Dermis microvascular lymphatic vessel endothelial cell (primary cell): ENCODE measurements around the gene ATP2A3. TPM values are rescaled to one million over a fixed set of nuclear protein-coding genes. Genes with fewer than 3 reads are reported as not detected.
"Not testable (repeated sequence)": the region's sequence is repeated elsewhere in the genome, so short reads cannot be mapped to it uniquely, and the experiment has no call there.

Experiments
- DNase-seq, 2 donors: peaks; one replicate each; pipeline versions ENCODE4 v3.0.0 to v3.0.0-alpha.2; 2010; ENCODE audit warnings: low read depth in 2 of 2
- total RNA-seq: library from RNA; depleted of rRNA; stranded (reverse); fragments of >200 nt; gene quantifications from 2 replicates; pipeline ENCODE4 v1.2.1, GENCODE V29; 2014

The ATP2A3 gene
- total RNA-seq, 1 donor from 2014 or later = not detected

DNA sequence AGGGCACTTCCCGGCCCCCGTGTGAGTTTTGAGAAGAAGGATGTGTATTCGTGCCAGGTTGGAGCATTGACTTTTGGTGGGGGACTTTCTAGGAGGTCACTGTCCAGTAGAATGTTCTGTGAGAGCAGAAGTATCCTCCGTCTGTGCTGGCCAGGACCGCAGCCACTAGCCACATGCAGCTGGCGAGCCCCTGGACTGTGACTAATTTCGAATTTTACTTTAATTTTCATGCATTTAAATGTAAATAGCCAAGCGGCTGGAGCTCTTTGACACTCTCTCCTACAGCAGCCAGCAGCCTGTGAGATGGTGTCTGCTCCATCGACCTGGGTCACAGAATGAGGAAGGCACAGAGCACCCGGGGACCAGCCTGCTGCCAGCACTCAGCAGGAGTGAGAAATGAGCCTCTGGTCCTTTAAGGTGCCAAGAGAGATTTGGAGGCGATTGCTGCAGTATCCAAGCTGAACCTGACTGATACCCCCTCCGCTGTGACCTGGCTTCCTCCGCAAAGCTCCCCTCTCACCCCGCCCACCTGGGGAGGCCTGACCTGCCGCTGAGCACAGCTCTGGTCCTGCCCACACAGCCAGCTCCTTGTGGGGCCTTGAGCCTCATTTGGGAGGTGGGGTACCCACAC lies 7.8 kb downstream of the ATP2A3 start:
- no peak for DNase-seq

DNA sequence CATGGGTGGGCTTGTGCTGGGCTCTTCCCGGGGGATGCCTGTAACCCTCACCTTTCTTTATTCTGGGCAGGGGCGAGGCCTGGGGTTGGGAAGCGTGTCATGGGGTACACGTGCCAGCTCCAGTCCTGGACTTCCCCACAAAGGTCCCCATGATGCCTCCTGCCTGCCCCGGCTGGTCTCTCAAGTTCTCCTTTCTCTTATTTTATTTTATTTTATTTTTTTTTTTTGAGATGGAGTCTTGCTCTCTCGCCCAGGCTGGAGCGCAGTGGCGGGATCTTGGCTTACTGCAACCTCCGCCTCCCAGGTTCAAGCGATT lies 8.6 kb downstream of the ATP2A3 start:
- DNase-seq = no peak

DNA sequence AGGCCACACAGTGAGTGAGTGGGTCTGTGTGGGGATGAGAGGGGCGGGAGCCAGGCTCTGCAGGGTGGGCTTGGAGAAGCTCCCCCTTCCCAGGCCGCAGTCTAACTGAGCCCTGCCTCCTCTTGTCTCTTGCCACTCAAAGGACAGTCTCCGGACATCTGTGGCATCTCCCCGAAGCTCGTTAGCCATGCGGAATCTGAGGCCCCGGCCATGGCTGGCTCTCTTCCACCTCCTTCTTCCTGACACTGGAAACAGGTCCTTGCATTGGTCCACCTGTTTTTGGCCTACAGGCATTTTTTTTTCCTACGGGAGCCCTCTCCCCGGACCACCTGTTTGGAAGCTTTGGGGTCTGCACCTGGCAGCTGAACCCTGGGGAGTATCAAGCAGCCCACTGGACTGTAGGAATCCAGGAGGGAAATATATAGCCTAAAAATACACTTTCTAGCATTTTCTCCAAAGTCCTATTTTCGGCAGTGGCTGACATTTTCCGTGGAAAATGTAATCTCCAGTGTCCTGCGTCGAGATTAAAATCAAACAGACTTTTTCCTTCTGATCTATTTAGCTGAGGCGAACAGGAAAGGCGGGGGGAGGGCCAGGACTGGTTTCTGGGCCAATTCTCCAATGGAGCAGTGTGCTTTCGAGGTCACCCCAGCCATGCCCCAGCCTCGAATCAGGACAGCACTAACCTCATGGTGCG lies 9.1 kb downstream of the ATP2A3 start:
- peak in 1 of 2 donors; percentile 17 for DNase-seq

DNA sequence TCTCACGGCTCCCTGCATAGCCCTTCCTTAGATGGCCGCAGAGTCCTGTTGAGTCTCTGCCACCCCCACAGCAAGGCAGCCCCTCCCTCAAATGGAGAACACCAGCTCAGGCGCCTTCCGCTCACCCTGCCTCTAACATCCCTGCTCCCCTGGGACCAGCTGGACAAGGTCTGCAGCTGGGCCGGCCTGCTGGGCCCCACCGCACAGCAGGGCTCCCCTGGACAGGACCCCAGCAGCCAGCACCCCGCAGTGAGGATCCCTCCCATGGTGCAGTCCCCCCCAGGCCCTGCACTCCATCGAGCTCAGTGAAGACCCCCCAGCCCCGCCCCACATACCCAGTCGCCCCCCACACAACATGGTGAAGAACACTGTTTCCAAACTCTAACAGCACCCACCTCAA lies 10.2 kb downstream of the ATP2A3 start:
- no peak for DNase-seq

DNA sequence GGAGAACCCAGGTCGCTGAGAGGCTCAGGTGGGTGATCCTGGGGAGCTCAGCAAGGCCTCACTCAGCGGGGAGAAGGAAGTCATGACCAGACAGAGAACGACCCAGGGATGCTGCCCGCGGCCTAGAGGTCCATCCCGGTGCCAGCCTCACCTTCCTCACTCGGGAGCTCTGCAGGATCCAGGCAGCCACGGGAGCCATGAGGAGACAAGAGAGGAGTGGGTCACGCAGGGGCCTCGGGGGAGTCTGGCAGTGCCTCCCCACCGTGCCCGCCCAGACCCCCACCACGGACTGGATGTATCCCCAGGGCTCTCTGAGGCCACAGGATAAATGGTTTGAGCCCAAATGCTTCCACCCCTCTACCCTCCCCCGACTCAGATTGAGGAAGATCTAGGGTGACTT lies 10.7 kb downstream of the ATP2A3 start:
- DNase-seq = no peak

DNA sequence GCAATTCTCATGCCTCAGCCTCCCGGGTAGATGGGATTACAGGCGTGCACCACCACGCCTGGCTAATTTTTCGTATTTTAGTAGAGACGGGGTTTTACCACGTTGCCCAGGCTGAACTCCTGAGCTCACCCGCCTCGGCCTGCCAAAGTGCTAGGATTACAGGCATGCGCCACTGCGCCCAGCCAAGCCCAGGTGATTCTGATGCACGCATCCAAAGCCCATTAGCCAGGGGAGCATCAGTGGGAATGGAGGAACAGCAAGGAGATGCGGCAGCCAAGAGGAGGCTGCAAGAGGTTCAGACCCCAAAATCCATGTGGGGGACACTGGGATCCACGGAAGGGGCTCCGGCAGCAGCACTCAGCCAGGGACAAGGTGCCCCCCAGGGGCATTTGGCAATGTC lies 12.1 kb downstream of the ATP2A3 start:
- no peak for DNase-seq

DNA sequence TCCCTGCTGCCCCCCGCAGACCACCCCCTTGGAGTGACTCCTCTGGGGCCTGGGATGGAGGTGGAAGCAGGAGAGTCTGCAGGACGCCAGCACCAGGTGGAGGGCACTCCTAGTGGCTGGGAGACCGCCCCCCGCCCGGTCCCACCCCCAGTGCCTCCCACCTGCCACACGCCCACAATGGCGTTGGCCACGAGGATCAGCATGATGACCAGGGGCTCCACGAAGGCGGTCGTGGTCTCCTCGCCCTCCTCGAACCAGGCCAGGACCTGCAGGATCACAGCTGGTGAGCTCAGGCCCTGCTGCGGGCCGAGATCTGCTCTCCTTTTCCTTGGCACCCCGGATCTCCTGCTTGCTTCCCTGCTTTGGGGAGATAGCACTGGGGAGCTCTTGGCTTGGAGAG lies 12.8 kb downstream of the ATP2A3 start:
- no peak for DNase-seq

DNA sequence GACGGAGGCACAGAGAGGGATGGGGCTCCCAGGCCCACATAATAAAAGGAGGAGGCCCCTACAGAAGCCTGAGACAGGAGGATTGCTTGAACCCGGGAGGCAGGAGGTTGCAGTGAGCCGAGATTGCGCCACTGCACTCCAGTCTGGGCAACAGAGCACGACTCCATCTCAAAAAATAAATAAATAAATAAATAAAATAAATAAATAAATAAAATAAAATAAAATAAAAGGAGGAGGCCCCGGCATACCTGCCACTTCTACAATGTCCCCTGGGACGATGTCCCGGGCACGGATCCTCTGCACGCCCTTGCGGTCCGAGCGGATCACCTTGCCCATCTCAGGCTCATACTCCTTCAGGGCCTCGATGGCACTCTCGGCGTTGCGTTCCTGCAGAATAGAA lies 13.2 kb downstream of the ATP2A3 start:
- no peak for DNase-seq

DNA sequence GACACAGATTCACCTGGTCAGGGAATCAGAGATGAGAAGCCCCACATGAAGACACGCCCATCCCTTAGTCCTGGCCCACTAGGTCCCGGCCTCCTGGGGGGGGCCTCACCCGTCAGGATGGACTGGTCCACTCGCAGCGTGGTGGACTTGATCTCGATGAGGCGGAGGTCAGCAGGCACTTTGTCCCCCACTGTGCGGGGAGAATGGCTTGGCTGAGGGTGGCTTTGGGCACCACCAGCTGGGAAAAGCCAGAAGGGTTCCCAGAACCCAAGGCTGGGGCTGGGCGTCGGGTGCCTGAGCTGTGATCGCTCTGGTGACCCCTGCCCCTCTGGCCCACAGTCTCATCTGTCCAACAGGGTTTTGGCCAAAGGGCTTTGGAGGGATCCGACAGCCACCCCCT lies 13.7 kb downstream of the ATP2A3 start:
- no peak for DNase-seq

DNA sequence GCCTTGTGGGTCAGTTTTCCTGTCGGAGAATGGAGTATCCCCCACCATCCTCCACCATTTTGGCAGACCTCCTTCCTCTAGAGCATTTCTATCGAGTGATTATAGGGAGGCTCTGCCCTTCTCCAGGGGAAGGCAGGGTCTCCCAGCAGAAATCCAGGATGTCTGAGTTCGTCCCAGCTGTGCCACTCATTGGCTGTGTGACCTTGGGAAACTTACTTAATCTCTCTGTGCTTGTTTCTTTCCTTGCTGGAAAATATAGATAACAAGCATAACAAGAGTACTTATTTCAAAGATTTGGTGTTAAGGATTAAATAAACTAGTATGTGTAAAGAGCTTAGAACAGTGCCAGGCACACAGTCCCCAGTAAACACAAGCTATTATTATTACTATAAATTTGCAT lies 14.8 kb downstream of the ATP2A3 start:
- DNase-seq = no peak

DNA sequence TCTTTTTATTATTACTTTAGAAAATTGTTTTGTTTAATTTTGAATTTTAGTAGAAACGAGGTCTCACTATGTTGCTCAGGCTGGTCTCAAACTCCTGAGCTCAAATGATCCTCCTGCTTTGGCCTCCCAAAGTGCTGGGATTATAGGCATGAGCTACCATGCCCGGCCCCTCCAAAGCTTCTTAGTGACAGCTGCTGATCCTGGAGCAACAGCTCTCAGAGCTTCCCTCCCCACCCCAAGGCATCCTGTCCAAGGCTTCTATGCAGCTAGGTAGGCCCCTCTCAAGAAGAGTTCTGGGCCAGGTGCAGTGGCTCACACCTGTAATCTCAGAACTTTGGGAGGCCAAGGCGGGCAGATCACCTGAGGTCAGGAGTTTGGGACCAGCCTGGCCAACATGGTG lies 15.7 kb downstream of the ATP2A3 start:
- not testable (repeated sequence) for DNase-seq

DNA sequence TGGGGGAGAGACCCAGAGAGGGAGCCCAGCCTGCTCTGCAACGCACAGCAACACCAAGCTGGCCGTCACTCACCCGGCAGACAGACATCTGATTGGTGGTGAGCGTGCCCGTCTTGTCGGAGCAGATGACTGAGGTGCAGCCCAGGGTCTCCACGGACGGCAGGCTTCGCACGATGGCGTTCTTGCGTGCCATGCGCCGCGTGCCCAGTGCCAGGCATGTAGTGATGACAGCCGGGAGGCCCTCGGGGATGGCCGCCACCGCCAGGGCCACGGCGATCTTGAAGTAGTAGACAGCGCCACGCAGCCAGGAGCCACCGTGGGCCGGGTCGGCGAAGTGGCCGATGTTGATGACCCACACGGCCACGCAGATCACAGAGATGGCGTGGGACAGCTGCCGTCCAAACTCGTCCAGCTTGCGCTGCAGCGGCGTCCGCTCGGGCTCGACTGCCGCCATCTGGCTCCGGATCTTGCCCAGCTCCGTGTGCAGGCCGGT lies 16.9 kb downstream of the ATP2A3 start:
- DNase-seq = no peak

DNA sequence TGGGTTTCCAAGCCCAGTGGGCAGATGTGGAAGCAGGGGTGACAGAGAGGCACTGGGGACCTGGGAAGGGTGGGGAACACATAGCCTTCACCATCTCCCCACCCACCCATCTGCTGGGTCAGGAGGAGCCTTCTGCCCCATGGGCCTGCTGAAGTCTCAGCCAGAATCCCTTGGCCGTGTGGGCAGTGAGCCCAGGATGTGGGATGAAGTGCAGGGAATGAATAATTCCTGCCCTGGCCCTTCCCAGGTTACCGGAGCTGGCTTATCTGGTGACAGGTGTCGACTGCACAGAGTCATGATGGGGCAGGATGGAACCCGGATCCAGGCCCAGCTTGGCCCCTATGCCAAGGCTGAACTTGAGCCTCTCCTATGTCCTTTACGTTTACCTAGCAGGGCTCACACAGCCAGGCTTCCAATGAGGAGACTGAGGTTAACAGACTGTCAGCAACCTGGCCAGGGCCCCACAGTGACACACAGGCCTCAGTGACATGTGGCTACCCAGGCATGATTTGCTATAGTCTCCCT lies 17.5 kb downstream of the ATP2A3 start:
- DNase-seq = no peak

DNA sequence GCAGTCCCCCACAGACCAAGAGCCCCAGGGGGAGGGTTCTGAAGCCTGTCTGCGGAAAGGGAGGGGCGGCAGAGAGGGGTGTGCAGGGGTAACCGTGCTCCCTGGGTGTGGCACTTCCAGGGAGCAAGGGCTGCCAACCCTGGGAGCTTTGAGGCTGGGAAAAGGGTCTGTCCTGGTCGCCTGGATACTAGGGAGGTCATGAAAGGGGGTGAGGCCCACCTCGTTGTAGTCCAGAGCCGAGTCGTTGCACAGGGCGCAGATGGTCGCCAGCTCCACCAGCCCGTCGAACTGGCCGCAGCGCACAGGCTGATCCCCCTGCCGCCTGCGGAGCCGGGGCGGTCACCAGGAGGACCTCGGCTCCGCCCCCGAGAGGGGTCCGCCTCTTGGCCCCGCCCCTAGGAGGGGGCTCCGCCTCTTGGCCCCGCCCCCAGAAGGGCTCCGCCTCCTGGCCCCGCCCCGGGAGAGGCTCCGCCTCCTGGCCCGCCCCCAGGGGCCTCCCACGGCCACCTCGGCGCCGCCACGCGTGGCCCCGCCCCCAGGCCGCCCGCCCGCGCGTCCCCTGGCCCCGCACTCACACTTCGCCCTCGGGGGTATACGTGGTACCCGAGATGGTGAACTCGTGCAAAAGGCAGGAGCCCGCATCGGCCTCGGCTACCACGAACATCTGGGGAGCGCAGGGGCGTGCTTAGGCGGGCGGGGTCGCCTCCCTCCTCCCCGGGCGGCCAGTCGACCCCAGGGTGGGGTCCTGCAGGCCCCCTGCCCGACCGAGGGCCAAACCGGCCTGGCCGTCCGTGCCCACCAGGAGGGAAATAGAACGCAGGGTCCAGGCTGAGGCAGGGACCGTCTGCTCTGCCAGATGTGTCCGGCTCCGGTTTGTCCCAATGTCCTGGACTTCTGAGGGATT lies 19.5 kb downstream of the ATP2A3 start:
- DNase-seq = peak; percentile 21 to 77

DNA sequence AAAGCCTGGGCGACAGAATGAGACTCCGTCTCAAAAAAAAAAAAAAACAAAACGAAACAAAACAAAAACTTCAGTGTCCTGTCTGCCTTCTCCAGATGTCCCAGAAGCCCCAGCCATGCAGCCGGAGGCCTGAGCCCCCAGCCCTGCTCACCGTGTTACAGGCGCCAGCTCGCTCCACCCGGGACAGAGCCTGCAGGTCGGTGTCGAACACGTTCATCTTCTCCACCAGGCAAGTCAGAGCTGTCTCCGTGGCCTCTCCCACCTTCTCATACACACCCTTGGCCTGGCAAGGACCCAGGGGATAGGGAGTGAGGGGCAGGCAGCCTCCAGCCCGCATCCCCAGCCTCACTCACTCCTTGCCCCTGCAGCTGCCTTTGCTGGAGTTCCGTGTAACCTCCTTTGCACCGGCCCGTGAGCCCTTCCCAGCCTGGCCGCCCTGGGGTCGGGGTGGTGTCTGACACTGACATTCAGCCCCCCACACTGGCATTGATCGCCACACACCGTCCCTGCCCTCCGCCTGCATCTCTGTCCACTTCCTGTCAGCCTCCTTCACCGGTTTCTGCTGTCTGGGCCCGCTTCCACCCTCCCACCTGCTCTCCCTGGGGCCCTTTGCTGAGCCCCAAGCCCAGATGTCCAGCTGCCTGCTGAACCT lies 20.9 kb downstream of the ATP2A3 start:
- DNase-seq = no peak

DNA sequence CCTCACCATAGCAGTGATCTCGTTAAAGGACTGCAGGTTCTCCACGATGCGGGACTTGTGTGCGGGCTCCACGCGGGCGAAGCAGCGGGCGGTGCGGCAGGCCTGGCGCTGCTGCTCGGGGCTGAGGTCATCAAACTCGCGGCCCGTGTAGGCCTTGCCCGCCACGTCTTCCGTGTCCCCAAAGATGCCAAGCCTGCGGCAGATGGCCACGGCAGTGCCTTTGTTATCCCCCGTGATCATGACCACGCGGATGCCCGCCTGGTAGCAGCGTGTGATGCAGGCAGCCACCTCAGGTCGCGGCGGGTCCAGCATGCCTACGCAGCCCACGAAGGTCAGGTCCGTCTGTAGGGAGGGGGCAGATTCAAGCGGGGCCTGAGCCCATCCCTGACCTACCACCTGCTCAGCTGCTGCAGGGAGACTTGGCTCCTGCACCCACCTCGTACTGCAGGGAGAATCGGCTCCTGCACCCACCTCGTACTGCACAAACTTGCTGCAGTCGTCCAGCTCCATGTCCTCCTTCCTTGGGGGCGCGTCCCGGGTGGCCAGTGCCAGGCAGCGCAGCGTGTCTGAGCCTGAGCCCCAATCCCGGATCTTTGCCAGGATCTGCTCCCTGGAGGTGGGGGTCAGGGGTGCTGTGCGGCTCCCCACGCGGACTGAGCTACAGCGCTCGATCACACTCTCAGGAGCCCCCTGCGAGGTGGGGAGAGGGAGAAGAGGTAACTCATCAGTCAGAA lies 23.1 kb downstream of the ATP2A3 start:
- no peak for DNase-seq

DNA sequence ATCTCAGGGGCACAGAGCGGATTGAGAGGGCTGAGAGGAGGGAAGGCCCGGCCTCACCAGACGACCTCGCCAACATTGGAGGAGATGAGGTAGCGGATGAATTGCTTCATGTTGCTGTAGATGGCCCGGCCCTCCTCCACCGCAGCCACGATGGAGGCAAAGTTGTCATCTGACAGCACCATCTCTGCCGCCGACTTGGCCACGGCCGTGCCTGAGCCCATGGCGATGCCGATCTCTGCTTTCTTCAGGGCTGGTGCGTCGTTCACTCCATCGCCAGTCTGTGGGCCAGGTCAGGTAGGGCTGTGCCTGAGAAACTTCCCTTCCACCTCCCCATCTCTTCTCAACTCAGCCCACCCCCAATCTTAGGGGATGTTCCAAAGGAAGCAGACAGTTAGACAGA lies 26.9 kb downstream of the ATP2A3 start:
- no peak for DNase-seq

DNA sequence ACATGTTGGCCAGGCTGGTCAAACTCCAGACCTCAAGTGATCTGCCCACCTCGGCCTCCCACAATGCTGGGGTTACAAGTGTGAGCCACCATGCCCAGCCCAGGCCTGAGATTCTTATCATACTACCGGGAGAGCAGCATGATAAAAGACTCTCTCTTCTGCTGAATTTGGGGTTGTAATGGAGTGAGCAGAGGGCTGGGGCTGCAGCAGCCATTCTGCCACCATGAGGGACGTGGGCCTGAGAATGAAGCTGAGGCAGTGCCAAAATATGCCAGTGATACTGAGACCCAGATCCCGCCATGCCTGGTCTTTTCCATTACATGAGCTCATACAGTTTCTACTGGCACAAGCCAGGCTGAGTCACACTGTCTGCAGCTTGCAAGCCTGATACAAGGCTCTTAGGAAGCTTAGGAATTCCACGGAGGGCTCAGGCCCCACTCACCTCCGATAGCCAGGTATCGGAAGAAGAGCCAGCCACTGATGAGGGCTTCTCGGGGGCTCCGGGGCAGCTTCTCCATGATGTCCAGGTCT lies 28.3 kb downstream of the ATP2A3 start:
- peak in 1 of 2 donors; percentile 40 for DNase-seq

DNA sequence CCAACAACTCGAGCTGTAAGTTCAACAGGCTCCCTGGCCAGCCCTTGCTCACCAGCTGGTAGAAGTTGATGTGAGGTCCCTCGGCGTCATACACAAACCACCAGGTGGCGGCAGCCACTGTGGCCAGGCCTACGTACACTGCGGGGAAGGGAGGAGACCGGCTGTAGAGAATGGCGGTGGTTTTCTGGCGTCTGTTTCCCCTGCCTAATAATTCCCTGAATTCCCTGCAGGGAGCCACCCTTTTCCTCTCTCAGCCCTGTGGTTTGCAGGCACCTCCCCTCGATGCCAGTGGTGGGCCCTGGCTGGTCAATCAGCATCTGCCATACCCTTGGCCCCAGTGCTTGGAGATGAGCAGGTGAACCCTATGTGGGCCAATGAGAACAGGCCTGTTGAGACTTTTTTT lies 29.1 kb downstream of the ATP2A3 start:
- peak; percentile 75 to 86 for DNase-seq

DNA sequence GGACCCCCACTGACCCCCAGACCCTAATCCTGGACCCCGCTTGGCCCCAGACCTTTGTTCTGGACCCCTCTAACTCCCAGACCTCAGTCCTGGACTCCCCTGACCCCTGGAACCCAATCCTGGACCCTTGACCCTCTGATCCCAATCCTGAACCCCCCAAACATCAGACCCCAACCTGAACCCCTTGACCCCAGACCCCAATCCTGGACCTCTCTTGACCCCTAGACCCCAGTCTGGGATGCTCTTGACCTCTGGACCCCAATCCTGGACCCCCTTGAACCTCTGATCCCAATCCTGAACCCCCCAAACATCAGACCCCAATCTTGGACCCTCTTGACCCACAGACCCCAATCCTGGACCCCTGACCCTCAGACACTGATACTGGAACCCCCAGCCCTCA lies 34.5 kb downstream of the ATP2A3 start:
- no peak for DNase-seq

DNA sequence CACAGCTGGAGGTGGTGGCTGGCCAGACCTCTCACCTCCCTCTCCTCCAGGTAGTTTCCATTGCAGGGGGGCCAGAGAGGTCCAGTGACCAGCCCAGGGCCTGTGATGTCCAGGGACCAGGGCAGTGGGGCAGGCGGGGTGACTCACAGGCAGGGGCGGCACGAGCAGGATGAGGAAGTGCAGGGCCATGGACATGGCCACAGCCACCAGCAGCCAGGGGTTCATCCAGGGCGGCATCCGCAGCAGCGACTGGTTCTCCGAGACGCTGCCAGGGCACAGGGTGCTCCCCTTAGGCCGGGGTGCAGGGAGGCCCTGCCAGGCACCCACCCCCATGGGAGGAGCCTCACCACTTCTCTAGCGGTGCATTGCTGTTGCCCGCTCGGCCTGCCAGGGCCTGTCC lies 35.1 kb downstream of the ATP2A3 start:
- no peak for DNase-seq
